BE2C (cell line): ENCODE results near the gene KCNK10.

Source experiments
- DNase-seq: peaks from one replicate; pipeline ENCODE4 v3.0.0-alpha.2; 2020
- H3K27me3 ChIP-seq: fragments of 250-450 bp; sonication (Bioruptor Pico); 2 replicates; pipeline ENCODE4 v1.5.1; 2020; ENCODE audit warnings: mild to moderate bottlenecking
- H3K36me3 ChIP-seq: fragments of 250-450 bp; sonication (Bioruptor Pico); 2 replicates; pipeline ENCODE4 v1.5.1; 2020; ENCODE audit warnings: mild to moderate bottlenecking
- H3K4me1 ChIP-seq: fragments of 250-450 bp; sonication (Bioruptor Pico); 2 replicates; pipeline ENCODE4 v1.5.1; 2020
- H3K4me3 ChIP-seq: 2 replicates; pipeline ENCODE4 v1.5.1; 2011; ENCODE audit warnings: low read depth, low read length
- H3K9me3 ChIP-seq: fragments of 250-450 bp; sonication (Bioruptor Pico); 2 replicates; pipeline ENCODE4 v1.5.1; 2020
- CTCF ChIP-seq: IDR thresholded peaks from 2 replicates; pipeline ENCODE4 v1.5.1; 2012; ENCODE audit warnings: mild to moderate bottlenecking, low read depth, low read length

Gene KCNK10

DNA sequence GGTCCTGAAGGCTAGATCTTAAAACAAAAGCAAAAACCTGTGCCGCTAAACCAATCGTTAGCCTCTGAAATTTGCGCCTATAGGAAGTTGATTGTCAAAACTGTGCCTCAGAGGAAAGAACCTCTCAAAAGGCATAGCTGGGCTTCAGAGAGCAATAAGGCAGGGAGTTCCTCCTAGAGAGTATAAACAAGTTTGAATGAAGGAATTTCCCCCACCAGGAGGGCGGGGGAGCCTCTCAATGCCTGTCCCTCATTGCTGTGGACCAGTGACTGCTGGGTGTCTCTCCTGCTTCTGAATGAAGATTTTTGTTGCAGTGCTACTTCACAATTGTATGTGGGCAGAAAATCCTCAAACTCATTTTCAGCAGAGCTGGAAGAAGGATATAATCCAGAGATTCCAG, 88.6 kb downstream of the KCNK10 start:
- Histone ChIP-seq H3K27me3 (no peaks in the 10 kb centered on the region), H3K9me3 (no peaks in the 10 kb centered on the region)
- no peak for DNase-seq

DNA sequence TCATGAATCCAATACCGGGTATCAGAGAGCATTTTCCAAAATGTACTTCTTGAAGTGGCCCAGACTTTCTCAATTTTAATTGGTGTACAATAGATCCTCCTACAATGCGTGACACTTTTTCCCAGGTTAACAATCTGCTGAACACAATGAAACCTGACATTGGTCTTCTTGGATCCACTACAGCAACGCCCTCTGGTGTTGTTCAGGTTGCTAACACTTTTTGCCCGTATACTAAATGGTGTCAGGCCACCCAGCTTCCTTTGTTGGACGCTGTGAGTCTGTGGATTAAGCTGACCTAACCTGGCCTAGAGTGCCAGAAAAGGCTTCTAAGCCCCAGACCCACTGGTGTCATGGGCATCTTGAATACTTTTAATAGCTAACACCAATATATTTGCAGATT, 89.2 kb downstream of the KCNK10 start:
- H3K27me3 ChIP-seq: no peaks in the 10 kb centered on the region
- H3K4me1 ChIP-seq: no peaks in the 10 kb centered on the region
- no peaks in the 10 kb centered on the region for H3K9me3 ChIP-seq
- peak; percentile 66 for TF ChIP-seq CTCF
- no peaks in the 10 kb centered on the region for H3K36me3 ChIP-seq
- DNase-seq: peak; percentile 36
- no peak overlapping the region for H3K4me3 ChIP-seq

More for the DNA sequence above, 88.6 kb downstream of the KCNK10 start:
- no peak for TF ChIP-seq CTCF
- no peak overlapping the region for H3K4me3 ChIP-seq
- no peaks in the 10 kb centered on the region for H3K4me1 ChIP-seq
- H3K36me3 ChIP-seq: no peaks in the 10 kb centered on the region

GRCh38 chr14:88232771-88233170, 90.3 kb downstream of the KCNK10 start:
- Histone ChIP-seq H3K27me3 (no peaks in the 10 kb centered on the region), H3K9me3 (no peaks in the 10 kb centered on the region), H3K4me1 (no peaks in the 10 kb centered on the region), H3K36me3 (no peaks in the 10 kb centered on the region), H3K4me3 (no peak overlapping the region)
- DNase-seq: no peak
- TF ChIP-seq CTCF: no peak

DNA sequence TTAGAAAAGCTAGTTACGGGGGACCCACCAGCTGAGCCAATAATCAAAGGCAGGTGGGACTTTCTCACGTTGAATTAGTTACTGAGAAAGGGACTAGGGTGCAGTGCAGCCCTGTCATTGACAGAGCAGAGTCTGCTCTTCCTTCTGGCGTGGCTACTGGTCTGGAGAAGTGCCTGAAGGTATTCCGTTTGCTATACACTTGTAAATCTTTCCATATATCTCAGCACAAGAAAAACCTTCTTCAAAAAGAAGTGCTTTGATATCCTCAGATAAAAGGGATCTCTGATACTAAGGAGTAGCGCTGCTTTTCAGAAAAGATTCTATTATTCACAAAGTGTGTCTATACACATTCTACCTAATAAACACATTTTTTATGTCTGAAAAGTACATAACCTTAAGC, 91.5 kb downstream of the KCNK10 start:
- no peaks in the 10 kb centered on the region for H3K27me3 ChIP-seq
- TF ChIP-seq CTCF: no peak
- no peaks in the 10 kb centered on the region for H3K9me3 ChIP-seq
- no peaks in the 10 kb centered on the region for H3K4me1 ChIP-seq
- no peaks in the 10 kb centered on the region for H3K36me3 ChIP-seq
- no peak for DNase-seq
- H3K4me3 ChIP-seq: no peak overlapping the region

- DNase-seq: no peak
- Histone ChIP-seq H3K4me3 (no peak overlapping the region), H3K9me3 (no peaks in the 10 kb centered on the region), H3K36me3 (no peaks in the 10 kb centered on the region), H3K27me3 (no peaks in the 10 kb centered on the region), H3K4me1 (no peaks in the 10 kb centered on the region)
- no peak for TF ChIP-seq CTCF
Measured at GRCh38 chr14:88229428-88229827, 93.6 kb downstream of the KCNK10 start.

DNA sequence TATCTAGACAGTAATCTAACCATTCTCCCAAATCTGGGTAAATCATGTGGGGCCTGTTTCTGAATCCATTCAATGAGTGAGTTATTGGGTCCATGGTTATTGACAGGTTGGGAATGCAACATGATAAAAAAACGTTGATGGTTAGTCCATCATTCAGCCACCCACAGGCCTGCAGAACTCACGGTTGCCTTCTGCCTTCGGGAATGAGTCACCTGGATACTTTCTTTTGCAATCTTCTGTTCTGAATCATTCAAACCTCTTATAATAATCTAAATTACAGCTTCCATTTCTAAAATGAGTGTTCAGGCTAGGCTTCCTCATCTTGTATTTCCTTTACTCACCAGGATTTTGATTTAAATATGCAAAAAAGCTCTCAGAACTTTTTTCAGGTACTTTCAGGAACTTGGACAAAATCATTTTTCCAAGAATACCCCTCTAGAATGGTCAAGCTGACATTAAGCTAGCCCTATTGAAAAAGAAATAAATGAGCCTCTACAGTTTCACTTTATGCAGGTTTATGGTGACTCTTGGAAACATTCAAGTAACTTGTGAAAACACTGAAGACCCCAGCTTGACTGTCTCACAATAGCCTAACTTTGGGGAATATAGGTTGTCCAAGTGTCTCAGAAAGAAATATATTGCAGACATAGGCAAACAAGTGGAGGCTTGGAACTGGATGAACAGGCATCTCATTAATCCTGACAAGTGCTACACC, 94.4 kb downstream of the KCNK10 start:
- Histone ChIP-seq H3K4me1 (no peaks in the 10 kb centered on the region), H3K4me3 (no peak overlapping the region), H3K36me3 (no peaks in the 10 kb centered on the region), H3K9me3 (no peaks in the 10 kb centered on the region), H3K27me3 (no peaks in the 10 kb centered on the region)
- DNase-seq: no peak
- no peak for TF ChIP-seq CTCF
